ENCODE results near the gene PPP2R5E.

- TF ChIP-seq CEBPB (IDR thresholded peaks at IDR 0.05; ENCODE audit: low read depth) (no peak), POLR2A (IDR thresholded peaks at IDR 0.05; ENCODE audit: borderline replicate concordance, extremely low read depth, insufficient read depth, insufficient read length) (no peak), CTCF (IDR thresholded peaks at IDR 0.05 in 2 of 3, conservative IDR thresholded peaks at IDR 0.05 in 1 of 3; ENCODE audit: borderline replicate concordance in 1 of 3, insufficient read depth in 1 of 3, low read depth in 2 of 3, low read length in 2 of 3) (no peak), EZH2phosphoT487 (IDR thresholded peaks at IDR 0.05; ENCODE audit: borderline replicate concordance) (no peak), TCF7L2 (IDR thresholded peaks at IDR 0.05; ENCODE audit: borderline replicate concordance, extremely low read depth, insufficient read depth, insufficient read length) (no peak), MAX (IDR thresholded peaks at IDR 0.05) (no peak), POLR2AphosphoS5 (IDR thresholded peaks at IDR 0.05; ENCODE audit: low read depth, low read length) (no peak), EZH2 (IDR thresholded peaks at IDR 0.05) (no peak)
- TF ChIP-seq, protein P1, sequence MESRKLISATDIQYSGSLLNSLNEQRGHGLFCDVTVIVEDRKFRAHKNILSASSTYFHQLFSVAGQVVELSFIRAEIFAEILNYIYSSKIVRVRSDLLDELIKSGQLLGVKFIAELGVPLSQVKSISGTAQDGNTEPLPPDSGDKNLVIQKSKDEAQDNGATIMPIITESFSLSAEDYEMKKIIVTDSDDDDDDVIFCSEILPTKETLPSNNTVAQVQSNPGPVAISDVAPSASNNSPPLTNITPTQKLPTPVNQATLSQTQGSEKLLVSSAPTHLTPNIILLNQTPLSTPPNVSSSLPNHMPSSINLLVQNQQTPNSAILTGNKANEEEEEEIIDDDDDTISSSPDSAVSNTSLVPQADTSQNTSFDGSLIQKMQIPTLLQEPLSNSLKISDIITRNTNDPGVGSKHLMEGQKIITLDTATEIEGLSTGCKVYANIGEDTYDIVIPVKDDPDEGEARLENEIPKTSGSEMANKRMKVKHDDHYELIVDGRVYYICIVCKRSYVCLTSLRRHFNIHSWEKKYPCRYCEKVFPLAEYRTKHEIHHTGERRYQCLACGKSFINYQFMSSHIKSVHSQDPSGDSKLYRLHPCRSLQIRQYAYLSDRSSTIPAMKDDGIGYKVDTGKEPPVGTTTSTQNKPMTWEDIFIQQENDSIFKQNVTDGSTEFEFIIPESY (IDR thresholded peaks at IDR 0.05; ENCODE audit: extremely low read depth, insufficient replicate concordance, low read length), result no peak
- TF ChIP-seq, protein P2, sequence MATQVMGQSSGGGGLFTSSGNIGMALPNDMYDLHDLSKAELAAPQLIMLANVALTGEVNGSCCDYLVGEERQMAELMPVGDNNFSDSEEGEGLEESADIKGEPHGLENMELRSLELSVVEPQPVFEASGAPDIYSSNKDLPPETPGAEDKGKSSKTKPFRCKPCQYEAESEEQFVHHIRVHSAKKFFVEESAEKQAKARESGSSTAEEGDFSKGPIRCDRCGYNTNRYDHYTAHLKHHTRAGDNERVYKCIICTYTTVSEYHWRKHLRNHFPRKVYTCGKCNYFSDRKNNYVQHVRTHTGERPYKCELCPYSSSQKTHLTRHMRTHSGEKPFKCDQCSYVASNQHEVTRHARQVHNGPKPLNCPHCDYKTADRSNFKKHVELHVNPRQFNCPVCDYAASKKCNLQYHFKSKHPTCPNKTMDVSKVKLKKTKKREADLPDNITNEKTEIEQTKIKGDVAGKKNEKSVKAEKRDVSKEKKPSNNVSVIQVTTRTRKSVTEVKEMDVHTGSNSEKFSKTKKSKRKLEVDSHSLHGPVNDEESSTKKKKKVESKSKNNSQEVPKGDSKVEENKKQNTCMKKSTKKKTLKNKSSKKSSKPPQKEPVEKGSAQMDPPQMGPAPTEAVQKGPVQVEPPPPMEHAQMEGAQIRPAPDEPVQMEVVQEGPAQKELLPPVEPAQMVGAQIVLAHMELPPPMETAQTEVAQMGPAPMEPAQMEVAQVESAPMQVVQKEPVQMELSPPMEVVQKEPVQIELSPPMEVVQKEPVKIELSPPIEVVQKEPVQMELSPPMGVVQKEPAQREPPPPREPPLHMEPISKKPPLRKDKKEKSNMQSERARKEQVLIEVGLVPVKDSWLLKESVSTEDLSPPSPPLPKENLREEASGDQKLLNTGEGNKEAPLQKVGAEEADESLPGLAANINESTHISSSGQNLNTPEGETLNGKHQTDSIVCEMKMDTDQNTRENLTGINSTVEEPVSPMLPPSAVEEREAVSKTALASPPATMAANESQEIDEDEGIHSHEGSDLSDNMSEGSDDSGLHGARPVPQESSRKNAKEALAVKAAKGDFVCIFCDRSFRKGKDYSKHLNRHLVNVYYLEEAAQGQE (IDR thresholded peaks at IDR 0.05; ENCODE audit: low read depth), result no peak
Observed at GRCh38 chr14:63345826-63346225, 197.4 kb downstream of the PPP2R5E start.
